ENCODE measurements around the gene S100A8.

Gene S100A8

GRCh38 chr1:153364156-153364555 lies 26.7 kb downstream of the S100A8 start:
- H3K27ac ChIP-seq: no peak overlapping the region
- TF ChIP-seq CTCF (IDR thresholded peaks at IDR 0.05): no peak

- no peak overlapping the region for H3K27ac ChIP-seq
- no peak for TF ChIP-seq ZFX (IDR thresholded peaks at IDR 0.05; ENCODE audit: borderline replicate concordance)
- no peak for TF ChIP-seq CTCF (IDR thresholded peaks at IDR 0.05)
Measured at GRCh38 chr1:153363641-153364040, 27.2 kb downstream of the S100A8 start.

GRCh38 chr1:153362187-153362775 lies 28.6 kb downstream of the S100A8 start:
- no peak overlapping the region for H3K27ac ChIP-seq
- TF ChIP-seq CTCF (IDR thresholded peaks at IDR 0.05) (no peak), ZFX (IDR thresholded peaks at IDR 0.05; ENCODE audit: borderline replicate concordance) (no peak)

- no peak overlapping the region for H3K27ac ChIP-seq
Measured at GRCh38 chr1:153361480-153362109, 29.3 kb downstream of the S100A8 start.

GRCh38 chr1:153360592-153361479 lies 30.0 kb downstream of the S100A8 start:
- TF ChIP-seq ZFX (IDR thresholded peaks at IDR 0.05; ENCODE audit: borderline replicate concordance) (no peak), CTCF (IDR thresholded peaks at IDR 0.05) (no peak)
- no peak overlapping the region for H3K27ac ChIP-seq

More at GRCh38 chr1:153361480-153362109, 29.3 kb downstream of the S100A8 start:
- no peak for TF ChIP-seq ZFX (IDR thresholded peaks at IDR 0.05; ENCODE audit: borderline replicate concordance)

- no peak overlapping the region for H3K27ac ChIP-seq
- no peak for TF ChIP-seq CTCF (IDR thresholded peaks at IDR 0.05)
- no peak for TF ChIP-seq ZFX (IDR thresholded peaks at IDR 0.05; ENCODE audit: borderline replicate concordance)
Measured at GRCh38 chr1:153360190-153360589, 30.7 kb downstream of the S100A8 start.

- no peak for TF ChIP-seq ZFX (IDR thresholded peaks at IDR 0.05; ENCODE audit: borderline replicate concordance)
- TF ChIP-seq CTCF (IDR thresholded peaks at IDR 0.05): no peak
- H3K27ac ChIP-seq: no peak overlapping the region
Measured at GRCh38 chr1:153359241-153359640, 31.6 kb downstream of the S100A8 start.

All from 22Rv1 (cell line).